A549 (cell line): ENCODE measurements around the gene GNAO1. TPM values are rescaled to one million over a fixed set of nuclear protein-coding genes. Genes with fewer than 3 reads are reported as not detected.

Source experiments
- ATAC-seq, 2 experiments: fragments of 200-7000 bp in 1 of 2; fragments of >200 bp in 1 of 2; cut with Nextera tagmentation in 1 of 2; cut with Tn5 transposase in 1 of 2; 3 replicates each; pipeline versions ENCODE4 v1.8.0 to v1.9.1; 2018 to 2020; ENCODE audit warnings: mild to moderate bottlenecking in 1 of 2, moderate library complexity in 1 of 2
- CTCF ChIA-PET: fragments of 300-600 bp; sonication (Branson Sonifier 250); formaldehyde crosslinking; extraction: SDS; loops from one replicate; lab custom pipeline; 2021; ENCODE audit warnings: antibody characterized with exemption, inconsistent platforms; lab: Yijun Ruan, JAX
- POLR2A ChIA-PET: fragments of 350-600 bp; formaldehyde crosslinking; extraction: SDS; loops from one replicate; lab custom pipeline; 2021; ENCODE audit warnings: antibody characterized with exemption, inconsistent platforms; lab: Yijun Ruan, JAX
- DNase-seq, 2 experiments: peaks; one replicate each; pipeline versions ENCODE4 v3.0.0 to v3.0.0-alpha.2; 2011 to 2016; ENCODE audit warnings: low read depth in 1 of 2, low spot score in 1 of 2
- FAIRE-seq: peaks from 2 replicates; lab custom pipeline; 2011; peaks lifted over from hg19 to GRCh38; lab: Jason Lieb, UNC
- H3K27ac ChIP-seq, 2 experiments: fragments of >200 bp; sonication (Bioruptor Twin); formaldehyde crosslinking; 3 replicates each; pipeline ENCODE4 v1.5.1; 2016 to 2017
- H3K4me1 ChIP-seq: fragments of >200 bp; sonication (Bioruptor Twin); formaldehyde crosslinking; 3 replicates; pipeline ENCODE4 v1.6.1; 2016
- H3K4me2 ChIP-seq: fragments of >200 bp; sonication (Bioruptor Twin); formaldehyde crosslinking; 3 replicates; pipeline ENCODE4 v1.6.1; 2016
- H3K4me3 ChIP-seq: fragments of >200 bp; sonication (Bioruptor Twin); formaldehyde crosslinking; 3 replicates; pipeline ENCODE4 v1.5.1; 2016
- H3K9me3 ChIP-seq: fragments of >200 bp; sonication (Bioruptor Twin); formaldehyde crosslinking; 3 replicates; pipeline ENCODE4 v1.6.1; 2016
- ATOH8 ChIP-seq: fragments of 250-450 bp; sonication (Bioruptor Pico); IDR thresholded peaks from 2 replicates; pipeline ENCODE4 v1.5.0; 2020; ENCODE audit warnings: low read depth, mild to moderate bottlenecking, moderate library complexity
- BHLHE40 ChIP-seq: IDR thresholded peaks from 2 replicates; pipeline ENCODE4 v1.6.1; 2012; ENCODE audit warnings: low read depth, low read length, inconsistent platforms
- CBX2 ChIP-seq: fragments of 200-600 bp; sonication (generic); IDR thresholded peaks from 2 replicates; pipeline ENCODE4 v1.6.1; 2016; ENCODE audit warnings: low read depth, mild to moderate bottlenecking, borderline replicate concordance
- CBX8 ChIP-seq: fragments of 200-600 bp; sonication (generic); IDR thresholded peaks from 2 replicates; pipeline ENCODE4 v1.6.1; 2016
- E2F6 ChIP-seq: IDR thresholded peaks from 2 replicates; pipeline ENCODE4 v1.6.1; 2012; ENCODE audit warnings: low read depth, borderline replicate concordance
- EHMT2 ChIP-seq: fragments of 200-600 bp; sonication (generic); IDR thresholded peaks from 2 replicates; pipeline ENCODE4 v1.6.1; 2016; ENCODE audit warnings: antibody characterized with exemption, low read depth, mild to moderate bottlenecking, moderate library complexity
- ESRRA ChIP-seq: fragments of 150-350 bp; IDR thresholded peaks from 2 replicates; pipeline ENCODE4 v1.6.1; 2014; ENCODE audit warnings: mild to moderate bottlenecking, low read length, borderline replicate concordance
- FOXS1 ChIP-seq: fragments of 250-450 bp; sonication (Bioruptor Pico); IDR thresholded peaks from 2 replicates; pipeline ENCODE4 v1.5.0; 2020; ENCODE audit warnings: mild to moderate bottlenecking, moderate library complexity
- HDAC2 ChIP-seq: fragments of 200-600 bp; sonication (generic); IDR thresholded peaks from 2 replicates; pipeline ENCODE4 v1.6.1; 2016
- HMGXB4 ChIP-seq: fragments of 250-450 bp; sonication (Bioruptor Pico); IDR thresholded peaks from 2 replicates; pipeline ENCODE4 v1.5.0; 2021; ENCODE audit warnings: mild to moderate bottlenecking, moderate library complexity, borderline replicate concordance
- JUNB ChIP-seq: fragments of >200 bp; sonication (Bioruptor Twin); formaldehyde crosslinking; IDR thresholded peaks from 2 replicates; pipeline ENCODE4 v1.6.1; 2016
- KDM1A ChIP-seq: fragments of 200-600 bp; sonication (generic); IDR thresholded peaks from 2 replicates; pipeline ENCODE4 v1.6.1; 2016; ENCODE audit warnings: low read depth, mild to moderate bottlenecking
- MYC ChIP-seq: IDR thresholded peaks from 2 replicates; pipeline ENCODE4 v1.6.1; 2012; ENCODE audit warnings: mild to moderate bottlenecking, inconsistent platforms, low read length, improper control_type of control experiment, borderline replicate concordance
- PBX3 ChIP-seq: IDR thresholded peaks from 2 replicates; pipeline ENCODE4 v1.6.1; 2012
- POLR2A ChIP-seq: IDR thresholded peaks from 2 replicates; pipeline ENCODE4 v1.6.1; 2012; ENCODE audit warnings: mild to moderate bottlenecking, low read length
- RAD21 ChIP-seq, 2 experiments: fragments of >200 bp in 1 of 2; sonication (Bioruptor Twin) in 1 of 2; formaldehyde crosslinking in 1 of 2; IDR thresholded peaks in 1 of 2; conservative IDR thresholded peaks in 1 of 2; 2 replicates in 1 of 2; 3 replicates in 1 of 2; pipeline ENCODE4 v1.6.1; 2012 to 2018; ENCODE audit warnings: inconsistent platforms in 1 of 2
- RARB ChIP-seq: fragments of 250-450 bp; sonication (Bioruptor Pico); IDR thresholded peaks from 2 replicates; pipeline ENCODE4 v1.8.0; 2021; ENCODE audit warnings: mild to moderate bottlenecking, moderate library complexity
- RNF2 ChIP-seq: fragments of 200-600 bp; sonication (generic); IDR thresholded peaks from 2 replicates; pipeline ENCODE4 v1.6.1; 2016; ENCODE audit warnings: low read depth, mild to moderate bottlenecking, antibody characterized with exemption, moderate library complexity, borderline replicate concordance
- TFCP2L1 ChIP-seq: fragments of 250-450 bp; sonication (Bioruptor Pico); IDR thresholded peaks from 2 replicates; pipeline ENCODE4 v1.5.0; 2021; ENCODE audit warnings: mild to moderate bottlenecking
- USF2 ChIP-seq: fragments of 450-650 bp; IDR thresholded peaks from 2 replicates; pipeline ENCODE4 v1.6.1; 2014; ENCODE audit warnings: antibody characterized with exemption
- ZSCAN20 ChIP-seq: fragments of 250-450 bp; sonication (Bioruptor Pico); IDR thresholded peaks from 2 replicates; pipeline ENCODE4 v1.8.0; 2022; ENCODE audit warnings: mild to moderate bottlenecking, moderate library complexity
- WGBS: methylation state at CpG from one replicate; pipeline ENCODE4 v1.1.6; 2017; ENCODE audit errors: missing lambda C conversion rate; 5-methylcytosine and 5-hydroxymethylcytosine counted together
- polyA plus RNA-seq, 4 experiments: library from polyadenylated mRNA; depleted of rRNA in 3 of 4; stranded (reverse); fragments of >200 nt; fragmentation: RNase III in 1 of 4; extraction: RNeasy Plus Mini Kit Qiagen cat#74134 plus additional on column Dnase treatment in 1 of 4; gene quantifications; 2 replicates in 3 of 4; 3 replicates in 1 of 4; pipeline ENCODE4 v1.2.3, GENCODE V29; 2011 to 2017
- TF ChIP-seq, protein P1 (sequence below): IDR thresholded peaks from 2 replicates; pipeline ENCODE4 v1.6.1; 2012
- TF ChIP-seq, protein P2 (sequence below): fragments of 200-600 bp; sonication (generic); IDR thresholded peaks from 2 replicates; pipeline ENCODE4 v1.6.1; 2016; ENCODE audit warnings: antibody characterized with exemption, mild to moderate bottlenecking, moderate library complexity

Gene GNAO1
- polyA plus RNA-seq, 2 of the 4 experiments (the other 2 are of a cell fraction), result 0.22 to 0.23 TPM

DNA sequence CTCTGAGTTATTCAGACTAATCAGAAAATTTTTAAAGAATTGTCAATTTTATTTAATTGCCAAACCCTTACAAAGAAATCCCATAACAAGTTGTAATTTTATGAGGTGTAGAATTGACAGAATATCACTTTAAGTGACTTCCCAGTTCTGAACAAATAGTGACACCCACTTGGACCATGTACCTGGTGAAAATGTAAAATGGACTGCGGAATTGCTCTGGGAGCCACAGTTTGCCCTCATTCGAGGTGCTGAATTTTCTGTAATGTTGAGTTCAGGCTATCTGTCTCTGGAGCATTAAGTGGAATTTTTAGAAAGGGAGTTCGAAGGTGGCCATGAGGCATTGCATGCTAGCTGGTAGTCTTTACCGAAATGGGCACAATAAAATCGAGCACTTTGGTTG, 5.1 kb downstream of the GNAO1 start:
- no peak for DNase-seq
- POLR2A ChIA-PET, result no interaction called here
- Histone ChIP-seq H3K4me2 (no peak overlapping the region), H3K27ac (no peak overlapping the region), H3K4me3 (no peak overlapping the region), H3K4me1 (peaks cover 5% of the 10 kb centered on the region; the same call in 1 of the 3 replicates), H3K9me3 (0 out of 3 replicates have a peak, but pooled peaks cover 2% of the 10 kb centered on the region)
- ATAC-seq, result no peak
- no peak for TF ChIP-seq ATOH8 (CRISPR knock-in tag)
- TF ChIP-seq, protein P1, sequence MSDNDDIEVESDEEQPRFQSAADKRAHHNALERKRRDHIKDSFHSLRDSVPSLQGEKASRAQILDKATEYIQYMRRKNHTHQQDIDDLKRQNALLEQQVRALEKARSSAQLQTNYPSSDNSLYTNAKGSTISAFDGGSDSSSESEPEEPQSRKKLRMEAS, result no peak
- no peak for TF ChIP-seq POLR2A
- no peak for TF ChIP-seq RARB (CRISPR knock-in tag)
- no peak for TF ChIP-seq KDM1A
- TF ChIP-seq, protein P2, sequence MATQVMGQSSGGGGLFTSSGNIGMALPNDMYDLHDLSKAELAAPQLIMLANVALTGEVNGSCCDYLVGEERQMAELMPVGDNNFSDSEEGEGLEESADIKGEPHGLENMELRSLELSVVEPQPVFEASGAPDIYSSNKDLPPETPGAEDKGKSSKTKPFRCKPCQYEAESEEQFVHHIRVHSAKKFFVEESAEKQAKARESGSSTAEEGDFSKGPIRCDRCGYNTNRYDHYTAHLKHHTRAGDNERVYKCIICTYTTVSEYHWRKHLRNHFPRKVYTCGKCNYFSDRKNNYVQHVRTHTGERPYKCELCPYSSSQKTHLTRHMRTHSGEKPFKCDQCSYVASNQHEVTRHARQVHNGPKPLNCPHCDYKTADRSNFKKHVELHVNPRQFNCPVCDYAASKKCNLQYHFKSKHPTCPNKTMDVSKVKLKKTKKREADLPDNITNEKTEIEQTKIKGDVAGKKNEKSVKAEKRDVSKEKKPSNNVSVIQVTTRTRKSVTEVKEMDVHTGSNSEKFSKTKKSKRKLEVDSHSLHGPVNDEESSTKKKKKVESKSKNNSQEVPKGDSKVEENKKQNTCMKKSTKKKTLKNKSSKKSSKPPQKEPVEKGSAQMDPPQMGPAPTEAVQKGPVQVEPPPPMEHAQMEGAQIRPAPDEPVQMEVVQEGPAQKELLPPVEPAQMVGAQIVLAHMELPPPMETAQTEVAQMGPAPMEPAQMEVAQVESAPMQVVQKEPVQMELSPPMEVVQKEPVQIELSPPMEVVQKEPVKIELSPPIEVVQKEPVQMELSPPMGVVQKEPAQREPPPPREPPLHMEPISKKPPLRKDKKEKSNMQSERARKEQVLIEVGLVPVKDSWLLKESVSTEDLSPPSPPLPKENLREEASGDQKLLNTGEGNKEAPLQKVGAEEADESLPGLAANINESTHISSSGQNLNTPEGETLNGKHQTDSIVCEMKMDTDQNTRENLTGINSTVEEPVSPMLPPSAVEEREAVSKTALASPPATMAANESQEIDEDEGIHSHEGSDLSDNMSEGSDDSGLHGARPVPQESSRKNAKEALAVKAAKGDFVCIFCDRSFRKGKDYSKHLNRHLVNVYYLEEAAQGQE, result no peak
- TF ChIP-seq EHMT2, result no peak
- no peak for TF ChIP-seq RAD21 (conservative IDR thresholded peaks at IDR 0.05 in 1 of 2, IDR thresholded peaks at IDR 0.05 in 1 of 2)
- TF ChIP-seq ESRRA, result no peak
- no peak for TF ChIP-seq JUNB
- no peak for TF ChIP-seq TFCP2L1
- TF ChIP-seq FOXS1, result no peak
- TF ChIP-seq E2F6, result no peak
- no peak for TF ChIP-seq BHLHE40
- TF ChIP-seq, all 56 proteins: peak for 0
- CTCF ChIA-PET, result no interaction called here
- no peak for FAIRE-seq
- 15% methylated on average over 5 of the region's 5 CpGs for whole genome bisulfite sequencing

- WGBS, result 38% methylated on average over 11 of the region's 11 CpGs
- no peak for FAIRE-seq
- TF ChIP-seq E2F6 (no peak), HMGXB4 (CRISPR knock-in tag) (no peak), USF2 (no peak), CBX8 (no peak), RNF2 (no peak), PBX3 (no peak), RAD21 (conservative IDR thresholded peaks at IDR 0.05 in 1 of 2, IDR thresholded peaks at IDR 0.05 in 1 of 2) (no peak), HDAC2 (no peak), RARB (CRISPR knock-in tag) (no peak), ATOH8 (CRISPR knock-in tag) (no peak), ZSCAN20 (CRISPR knock-in tag) (no peak), JUNB (no peak), MYC (no peak), CBX2 (no peak)
- TF ChIP-seq, protein P1, result no peak
These were observed 6.1 kb downstream of the GNAO1 start for GRCh38 chr16:56197192-56197992.

More at GRCh38 chr16:56197192-56197992, 6.1 kb downstream of the GNAO1 start:
- Histone ChIP-seq H3K4me1 (no peaks in the 10 kb centered on the region; the same call in 2 of the 3 replicates), H3K9me3 (0 out of 3 replicates have a peak, but pooled peaks cover 2% of the 10 kb centered on the region), H3K27ac (no peak overlapping the region), H3K4me3 (no peak overlapping the region), H3K4me2 (no peak overlapping the region)
- ATAC-seq (no peak), DNase-seq (no peak)
- POLR2A ChIA-PET, result no interaction called here
- CTCF ChIA-PET, result interaction anchor here (0.6 to 1.4 kb wide), 3 partner anchors 12 to 121 kb away, joined by 3 to 6 read pairs (median 3); no protein-coding TSS in a partner anchor
